Sigmoid colon (tissue), 4 donors: ENCODE data around the gene ALDOA.

ENCODE experiments used
- CTCF ChIP-seq, 4 experiments: fragments of 450-650 bp in 3 of 4; fragments of 200-600 bp in 1 of 4; IDR thresholded peaks; one replicate each; pipeline ENCODE4 v1.5.1; 2016 to 2019; ENCODE audit warnings: antibody characterized with exemption in 4 of 4, mild to moderate bottlenecking in 3 of 4, moderate library complexity in 2 of 4
- POLR2A ChIP-seq, 2 donors: fragments of 450-650 bp; IDR thresholded peaks; one replicate each; pipeline ENCODE4 v1.6.1; 2016; ENCODE audit warnings: antibody characterized with exemption in 2 of 2, mild to moderate bottlenecking in 2 of 2, moderate library complexity in 2 of 2
- POLR2AphosphoS5 ChIP-seq, 4 donors: sonication (generic); formaldehyde crosslinking; IDR thresholded peaks; one replicate each; pipeline ENCODE4 v1.6.1; 2017; ENCODE audit warnings: antibody characterized with exemption in 4 of 4

- peak in 2 of 4 experiments; percentile 20 to 30 for TF ChIP-seq CTCF (IDR thresholded peaks at IDR 0.05)
- TF ChIP-seq POLR2AphosphoS5 (IDR thresholded peaks at IDR 0.05), result peak; percentile 41 to 83 (median 69)
- TF ChIP-seq POLR2A (IDR thresholded peaks at IDR 0.05), result peak; percentile 17 to 49
Observed at GRCh38 chr16:30063893-30064728, 1.4 kb upstream of the ALDOA start.
